ENCODE results near the gene PCDHGA8. TPM values are rescaled to one million over a fixed set of nuclear protein-coding genes. Genes with fewer than 3 reads are reported as not detected.
A peak's percentile ranks its signal among the peaks of the same experiment; 100 is the strongest.

The PCDHGA8 gene
- total and polyA plus RNA-seq, 11 donors: 0.76 to 14.6 (median 8.1) TPM

DNA sequence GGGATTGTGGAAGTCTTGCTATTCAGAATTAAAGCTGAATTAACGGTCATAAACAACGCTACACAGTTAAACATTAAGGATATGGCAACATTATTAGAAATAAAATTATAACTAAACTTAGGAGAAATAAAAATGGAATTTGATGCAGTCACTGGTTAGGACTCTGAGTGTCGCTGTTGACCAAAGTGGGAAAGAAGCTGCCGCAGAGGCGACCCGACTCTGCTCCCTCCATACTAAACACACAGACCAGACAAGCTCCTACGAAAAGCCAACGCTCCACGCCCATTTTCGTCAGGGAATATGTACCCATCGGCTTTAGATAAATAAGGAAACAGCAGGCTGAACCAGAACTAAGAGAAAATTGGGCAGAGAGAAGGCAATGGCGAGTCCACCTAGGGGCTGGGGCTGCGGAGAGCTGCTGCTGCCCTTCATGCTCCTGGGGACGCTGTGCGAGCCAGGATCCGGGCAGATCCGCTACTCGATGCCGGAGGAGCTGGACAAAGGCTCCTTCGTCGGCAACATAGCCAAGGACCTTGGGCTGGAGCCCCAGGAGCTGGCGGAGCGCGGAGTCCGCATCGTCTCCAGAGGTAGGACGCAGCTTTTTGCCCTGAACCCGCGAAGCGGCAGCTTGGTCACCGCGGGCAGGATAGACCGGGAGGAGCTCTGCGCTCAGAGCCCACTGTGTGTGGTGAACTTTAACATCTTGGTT is 28.3 kb upstream of the PCDHGA8 start, which contains the start of gene PCDHGA5:
Gene PCDHGA5 (plus strand): TSS at position 211 of the 709 bp plus-strand sequence. CDS start 169 bp downstream, at position 380.
- Histone ChIP-seq H3K27ac (peak within 1 kb of the TSS in 1 of 12 donors; percentile 14), H3K36me3 (peaks cover 0 to 11% (median 0%) of the 10 kb centered on the region in 9 donors), H3K27me3 (peaks cover 0 to 46% (median 0%) of the 10 kb centered on the region in 9 donors), H3K4me1 (peaks cover 0 to 18% (median 0%) of the 10 kb centered on the region in 12 donors), H3K9me3 (peaks cover 0 to 98% (median 77%) of the 10 kb centered on the region in 12 donors), H3K4me3 (peak within 1 kb of the TSS in 9 of 12 donors; percentile 2 to 34 (median 19))
- DNase-seq (peak in 1 of 5 donors; percentile 24), ATAC-seq (peak; percentile 21 to 66 (median 52))
- 23 to 32% (median 27%) methylated on average over 29 to 34 of the region's 34 CpGs for WGBS, 4 donors
- intact Hi-C loops (cut with DNase I): loop anchor here in 3 of 10 donors (5.0 to 10.0 kb wide), 2 partner anchors 48 to 51 kb away; partner anchors contain the start of genes PCDHGA10 (in 3 of the 3) and PCDHGB7 (in 2 of the 3)
- no peak for TF ChIP-seq POLR2A (IDR thresholded peaks at IDR 0.05)
- TF ChIP-seq CTCF (IDR thresholded peaks at IDR 0.05): peak in 6 of 12 donors; percentile 5 to 22 (median 17)

- H3K27ac ChIP-seq: no peak overlapping the region
- peaks cover 0 to 10% (median 0%) of the 10 kb centered on the region in 9 donors for H3K36me3 ChIP-seq
- TF ChIP-seq CTCF (IDR thresholded peaks at IDR 0.05): no peak
- no peak for TF ChIP-seq POLR2A (IDR thresholded peaks at IDR 0.05)
- no peak for DNase-seq
- peaks cover 0 to 50% (median 0%) of the 10 kb centered on the region in 9 donors for H3K27me3 ChIP-seq
- H3K4me1 ChIP-seq: peaks cover 0 to 30% (median 0%) of the 10 kb centered on the region in 12 donors
- peaks cover 0 to 98% (median 62%) of the 10 kb centered on the region in 12 donors for H3K9me3 ChIP-seq
- ATAC-seq: no peak
- no peak overlapping the region for H3K4me3 ChIP-seq
- 38 to 58% (median 47%) methylated on average over 26 to 46 of the region's 46 CpGs for WGBS, 4 donors
- intact Hi-C loops (cut with DNase I): loop anchor here in 2 of 10 donors (10.0 kb wide), 1 partner anchor 49 kb away; the partner anchor contains the start of genes PCDHGA10 (in 2 of the 2) and PCDHGB7 (in 2 of the 2)
Observed at GRCh38 chr5:141366016-141366896, 26.2 kb upstream of the PCDHGA8 start.

- Histone ChIP-seq H3K36me3 (peaks cover 0 to 36% (median 0%) of the 10 kb centered on the region in 9 donors), H3K9me3 (peaks cover 0 to 100% (median 62%) of the 10 kb centered on the region in 12 donors), H3K4me1 (peaks cover 0 to 31% (median 2%) of the 10 kb centered on the region in 12 donors), H3K4me3 (peak within 1 kb of the TSS in 9 of 12 donors; percentile 22 to 44 (median 38)), H3K27me3 (peaks cover 0 to 50% (median 0%) of the 10 kb centered on the region in 9 donors), H3K27ac (peak within 1 kb of the TSS in 6 of 12 donors; percentile 16 to 53 (median 44))
- DNase-seq: peak in 3 of 5 donors; percentile 40 to 70 (median 62)
- ATAC-seq: peak; percentile 75 to 92 (median 89)
- WGBS, 4 donors: 22 to 39% (median 27%) methylated on average over 30 to 32 of the region's 32 CpGs
- intact Hi-C loops (cut with DNase I): loop anchor here in 2 of 10 donors (10.0 kb wide), 1 partner anchor 45 kb away; the partner anchor contains the start of genes PCDHGA10 (in 2 of the 2) and PCDHGB7 (in 2 of the 2)
- TF ChIP-seq POLR2A (IDR thresholded peaks at IDR 0.05) (no peak), CTCF (IDR thresholded peaks at IDR 0.05) (peak in 11 of 12 donors; percentile 15 to 55 (median 38))
Observed at GRCh38 chr5:141369994-141370848, 22.2 kb upstream of the PCDHGA8 start, which contains the start of gene PCDHGB3. Gene PCDHGB3, plus strand, starts transcription at chr5:141370242. Its CDS starts 153 bp downstream, at chr5:141370395.

All from heart left ventricle (tissue), 16 donors.